ENCODE data around the gene PODN. TPM values are rescaled to one million over a fixed set of nuclear protein-coding genes. Genes with fewer than 3 reads are reported as not detected.

The PODN gene
- polyA plus RNA-seq, 12 donors: 5.7 to 14.3 (median 7.4) TPM; not detected in 1

- no peak for DNase-seq
Observed at GRCh38 chr1:53114581-53115400, 52.8 kb downstream of the PODN start.

GRCh38 chr1:53115403-53116306, 53.6 kb downstream of the PODN start:
- DNase-seq: no peak

GRCh38 chr1:53116307-53116810, 54.3 kb downstream of the PODN start:
- no peak for DNase-seq

GRCh38 chr1:53116933-53117600, 55.1 kb downstream of the PODN start:
- DNase-seq: no peak

DNA sequence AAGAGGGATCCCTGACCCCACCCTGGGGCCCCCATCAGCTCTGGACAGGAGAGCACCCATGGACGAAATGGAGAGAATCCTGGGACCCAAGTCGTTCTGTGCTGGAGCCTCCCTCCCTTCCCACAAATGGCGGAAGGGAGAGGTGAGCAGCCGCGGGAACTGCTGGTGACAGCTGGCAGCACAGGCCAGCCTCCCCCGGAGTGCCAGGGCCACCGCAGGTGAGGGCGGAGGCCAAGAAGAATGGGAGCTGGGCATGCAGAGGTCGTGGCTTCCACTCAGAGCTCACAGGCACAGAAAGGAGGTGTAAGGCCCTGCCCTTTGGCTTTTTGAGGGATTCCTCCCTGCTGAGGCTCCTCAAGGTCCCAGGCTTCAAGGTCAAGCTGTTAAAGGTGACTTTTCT, 55.8 kb downstream of the PODN start:
- no peak for DNase-seq

- no peak for DNase-seq
Observed at GRCh38 chr1:53120659-53121058, 58.6 kb downstream of the PODN start.

DNA sequence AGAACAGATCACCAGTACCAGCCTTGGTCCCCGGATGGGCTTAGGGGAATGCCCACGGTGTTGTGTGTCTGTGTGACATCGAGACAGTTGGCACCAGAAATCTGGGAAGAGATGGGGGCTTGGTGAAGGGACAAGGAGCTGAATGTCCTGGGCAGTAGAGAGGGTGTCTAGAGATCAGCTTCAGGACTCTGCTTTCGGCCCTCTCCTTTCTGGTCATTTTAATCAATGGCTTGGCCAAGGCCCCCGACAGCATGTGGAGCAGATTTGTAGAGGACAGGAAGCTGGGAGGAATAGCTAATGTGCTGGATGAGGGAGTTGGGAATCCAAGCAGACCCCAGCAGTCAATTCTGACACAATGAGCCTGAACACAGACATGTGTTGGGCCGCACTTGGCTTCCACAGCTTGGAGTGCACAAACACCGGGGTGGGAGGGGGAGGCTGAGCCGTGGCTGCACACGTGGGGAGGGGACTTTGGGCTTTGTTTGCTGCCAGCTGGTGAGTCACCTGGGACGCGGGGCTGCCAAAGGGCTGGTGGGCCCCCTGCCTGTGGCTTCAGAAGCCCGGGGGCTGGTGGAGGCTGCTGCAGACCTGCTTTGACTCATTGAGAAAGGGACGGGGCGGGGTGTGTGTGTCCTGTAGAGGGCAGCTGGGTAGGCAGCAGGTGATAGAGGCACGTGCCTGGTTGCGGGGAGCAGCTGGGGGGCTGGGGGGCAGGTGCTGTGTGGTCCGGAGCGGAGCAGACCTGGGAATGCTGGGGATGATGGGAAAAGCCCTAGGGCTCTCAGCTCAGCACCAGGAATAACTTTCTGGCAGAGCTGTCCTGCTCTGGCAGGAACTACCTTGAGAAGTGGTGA, 59.5 kb downstream of the PODN start:
- peak; percentile 87 for DNase-seq

- DNase-seq: peak; percentile 40
Observed at GRCh38 chr1:53122201-53122885, 60.3 kb downstream of the PODN start.

- DNase-seq: no peak
Observed at GRCh38 chr1:53122961-53123413, 61.0 kb downstream of the PODN start.

GRCh38 chr1:53123453-53124140, 61.6 kb downstream of the PODN start:
- no peak for DNase-seq

DNA sequence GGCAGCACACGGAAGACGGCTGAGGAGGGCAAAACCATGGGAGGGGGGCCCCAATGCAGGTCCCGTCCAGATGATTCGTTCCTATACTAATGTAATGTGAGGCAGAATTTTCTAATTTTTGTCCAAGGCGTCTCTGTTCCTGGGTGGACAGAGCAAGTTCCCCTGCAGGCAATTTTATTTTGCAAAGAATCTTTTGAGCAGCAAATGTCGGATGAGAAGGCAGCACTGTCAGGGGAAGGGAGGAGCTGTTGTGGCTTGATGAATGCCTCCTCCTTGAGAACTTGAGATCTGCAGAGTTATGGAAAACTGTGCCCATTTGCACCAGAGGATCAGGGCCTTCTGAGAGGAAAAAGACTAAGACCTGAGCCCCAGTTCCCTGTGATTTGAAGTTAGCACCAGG, 63.1 kb downstream of the PODN start:
- no peak for DNase-seq

DNA sequence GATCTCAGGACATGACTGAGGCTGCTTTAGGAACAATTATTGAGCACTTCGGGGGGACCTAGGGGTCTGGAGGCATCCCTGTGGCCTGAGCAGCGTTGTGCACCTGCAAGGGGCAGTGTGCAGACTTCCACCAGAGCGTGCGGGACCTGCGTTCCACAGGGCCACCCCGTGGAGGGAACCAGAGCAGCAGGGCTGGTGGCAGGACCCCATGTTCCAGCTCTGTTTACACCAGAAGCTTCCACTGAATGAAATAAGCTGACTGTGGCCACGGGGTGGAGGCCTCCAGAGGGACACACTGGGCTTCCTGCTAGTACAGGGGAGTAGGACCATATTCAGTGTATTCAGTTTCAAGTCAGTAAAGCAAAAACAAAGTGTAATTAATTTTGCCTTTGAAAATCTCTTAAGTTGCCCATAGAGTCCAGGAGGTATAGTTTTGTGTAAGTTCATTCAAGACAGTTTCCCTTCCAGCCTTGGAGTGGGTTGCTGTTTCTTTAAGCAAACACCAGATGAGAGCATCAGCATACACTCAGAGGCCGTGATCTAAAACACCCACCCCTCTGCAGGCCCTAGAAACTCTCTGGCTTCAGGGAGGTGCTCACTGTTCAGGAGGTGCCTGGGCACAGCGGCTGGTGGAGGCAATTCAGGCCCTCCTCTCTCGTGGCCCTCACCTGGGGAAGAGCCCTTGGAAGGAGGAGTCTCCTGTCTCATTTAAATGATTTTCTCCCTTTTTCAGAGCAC, 63.8 kb downstream of the PODN start:
- no peak for DNase-seq

DNA sequence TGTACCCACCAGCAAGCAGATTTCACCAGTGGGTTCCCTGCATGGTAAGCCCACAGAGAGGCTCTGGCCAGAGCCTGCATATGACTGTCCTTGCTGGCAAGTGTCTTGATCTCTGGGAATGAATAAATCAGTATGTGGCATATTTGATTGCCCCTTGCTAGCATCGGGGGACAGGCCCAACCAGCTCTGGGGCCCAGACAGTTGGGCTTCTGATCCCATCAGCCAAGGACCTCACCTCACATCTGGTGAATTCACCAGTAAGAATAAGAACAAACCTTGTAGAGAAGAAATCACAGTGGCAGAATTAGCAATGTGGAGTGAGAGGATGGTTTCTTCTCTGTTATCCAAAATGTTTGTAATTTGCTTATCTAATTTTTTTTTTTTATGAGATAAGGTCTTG, 64.5 kb downstream of the PODN start:
- DNase-seq: no peak

- DNase-seq: no peak
Observed at GRCh38 chr1:53127546-53127945, 65.5 kb downstream of the PODN start.

DNA sequence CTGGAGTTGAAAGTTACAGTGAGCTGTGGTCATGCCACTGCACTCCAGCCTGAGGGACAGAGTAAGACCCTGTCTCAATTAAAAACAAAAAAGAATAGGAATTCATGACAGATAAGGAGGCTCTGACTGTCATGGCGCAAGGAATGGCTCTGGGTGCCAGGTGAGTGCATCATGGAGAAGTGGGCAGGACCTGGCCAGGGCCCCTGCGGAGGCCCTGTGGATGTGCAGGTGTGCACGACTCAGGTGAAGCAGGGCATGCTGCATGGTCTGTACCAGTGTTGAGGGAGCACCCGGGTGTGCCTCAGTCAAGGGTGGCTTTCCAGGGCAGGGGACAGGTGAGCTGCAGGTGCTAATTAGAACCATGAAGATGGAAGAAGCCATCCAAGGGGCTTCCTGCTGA, 66.4 kb downstream of the PODN start:
- no peak for DNase-seq

DNA sequence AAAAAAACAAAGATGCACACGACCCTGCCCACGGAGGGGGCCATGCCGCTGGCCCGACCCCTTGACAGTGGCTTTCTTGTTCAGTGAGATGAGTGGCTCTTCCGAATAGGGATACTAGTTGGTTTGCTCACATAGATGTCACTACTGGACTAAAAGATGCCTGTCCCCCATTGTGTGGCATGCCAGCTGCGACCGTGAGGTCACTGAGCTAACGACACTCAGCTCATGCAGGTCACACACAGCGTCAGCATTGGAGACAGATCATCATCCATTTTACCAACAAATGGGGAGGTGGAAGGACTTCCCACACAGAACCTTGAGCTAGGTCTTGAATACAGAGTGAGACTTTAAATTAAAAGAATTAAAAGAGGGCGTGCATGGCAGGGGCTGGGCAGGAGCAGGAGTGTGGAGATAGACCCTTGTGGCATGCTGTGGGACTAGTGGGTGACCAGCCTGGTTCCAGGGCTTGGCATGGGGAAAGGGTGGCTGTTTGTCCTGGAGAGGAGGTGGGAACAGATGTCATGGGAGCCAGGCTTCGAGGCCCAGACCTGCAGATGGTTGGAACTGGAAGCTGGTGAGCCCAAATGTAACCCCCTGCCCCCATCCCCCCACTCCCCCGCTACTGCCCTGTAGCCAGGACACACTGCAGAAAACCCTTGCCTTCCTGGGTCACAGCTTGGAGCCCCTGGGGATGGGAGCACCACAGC, 68.0 kb downstream of the PODN start:
- no peak for DNase-seq

DNA sequence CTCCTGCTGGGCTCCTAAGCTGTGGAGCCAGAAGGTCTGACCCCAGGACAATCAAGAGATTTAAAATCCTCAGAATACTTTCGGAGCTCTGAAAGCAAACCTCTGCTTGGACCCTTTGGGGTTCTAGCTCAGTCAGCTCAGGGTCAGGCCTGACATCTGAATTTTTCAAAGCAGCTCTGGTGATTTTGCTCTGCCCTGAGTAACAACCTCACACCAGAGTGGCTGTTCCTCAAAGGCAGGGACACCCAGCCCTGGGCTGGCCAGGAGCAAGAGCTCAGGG, 68.5 kb downstream of the PODN start:
- DNase-seq: no peak

- DNase-seq: no peak
Observed at GRCh38 chr1:53130878-53131589, 69.0 kb downstream of the PODN start.

Measured in muscle of arm (tissue), 12 donors.